OCI-LY3 (cell line): ENCODE data around the gene ERGIC1.

Source experiments
- H2AFZ ChIP-seq: fragments of 200-600, 300-600 bp; shearing (Covaris generic); 2 replicates; pipeline ENCODE4 v1.6.0; 2014; ENCODE audit warnings: antibody characterized with exemption, low read depth, low read length
- H3K27ac ChIP-seq: fragments of 200-600, 300-600 bp; sonication (generic); 2 replicates; pipeline ENCODE4 v1.5.1; 2014; ENCODE audit warnings: mild to moderate bottlenecking, low read length, moderate library complexity, mixed read lengths
- H3K27me3 ChIP-seq: fragments of 200-600, 300-600 bp; sonication (generic); 2 replicates; pipeline ENCODE4 v1.6.1; 2014; ENCODE audit warnings: low read depth, low read length, mixed read lengths
- H3K36me3 ChIP-seq: fragments of 200-600, 300-600 bp; sonication (generic); replicated peaks from 2 replicates; pipeline ENCODE3; 2014; ENCODE audit warnings: low read depth, low read length, mixed read lengths
- H3K4me1 ChIP-seq: fragments of 300-600, 200-600 bp; sonication (generic); 2 replicates; pipeline ENCODE4 v1.6.1; 2014; ENCODE audit warnings: low read length, mixed read lengths
- H3K4me2 ChIP-seq: fragments of 200-600, 300-600 bp; sonication (generic); 2 replicates; pipeline ENCODE4 v1.6.1; 2014; ENCODE audit warnings: low read length, mixed read lengths
- H3K4me3 ChIP-seq: fragments of 300-600, 200-600 bp; sonication (generic); 2 replicates; pipeline ENCODE4 v1.5.1; 2014; ENCODE audit warnings: antibody characterized with exemption, mild to moderate bottlenecking, low read length, moderate library complexity
- H3K79me2 ChIP-seq: fragments of 300-600, 200-600 bp; shearing (Covaris generic); 2 replicates; pipeline ENCODE4 v1.6.1; 2014; ENCODE audit warnings: mild to moderate bottlenecking, low read length, mixed read lengths
- H3K9ac ChIP-seq: fragments of 300-600, 200-600 bp; shearing (Covaris generic); 2 replicates; pipeline ENCODE4 v1.6.0; 2014; ENCODE audit warnings: mild to moderate bottlenecking, low read length, moderate library complexity
- H3K9me3 ChIP-seq: fragments of 200-600, 300-600 bp; shearing (Covaris generic); 2 replicates; pipeline ENCODE4 v1.6.1; 2014; ENCODE audit warnings: low read length, mixed read lengths; ENCODE audit not compliant: insufficient read depth
- H4K20me1 ChIP-seq: fragments of 200-600, 300-600 bp; sonication (generic); 2 replicates; pipeline ENCODE4 v1.6.1; 2016; ENCODE audit warnings: low read length, mixed read lengths; ENCODE audit not compliant: insufficient read depth
- CTCF ChIP-seq: fragments of 200-600, 300-600 bp; sonication (generic); IDR thresholded peaks from 2 replicates; pipeline ENCODE4 v1.5.1; 2014; ENCODE audit warnings: antibody characterized with exemption, low read length, low read depth
- EZH2phosphoT487 ChIP-seq: fragments of 200-600 bp; shearing (Covaris generic); IDR thresholded peaks from 2 replicates; pipeline ENCODE4 v1.6.1; 2018; ENCODE audit warnings: antibody characterized with exemption, mixed run types, low read depth

Gene ERGIC1

GRCh38 chr5:172799416-172799815 lies 34.6 kb upstream of the ERGIC1 start:
- no peaks in the 10 kb centered on the region for H3K36me3 ChIP-seq
- H3K27ac ChIP-seq, result no peak overlapping the region
- H3K27me3 ChIP-seq, result no peaks in the 10 kb centered on the region
- peaks cover 34% of the 10 kb centered on the region for H3K4me1 ChIP-seq
- no peak overlapping the region for H3K4me2 ChIP-seq
- H3K9ac ChIP-seq, result no peak overlapping the region
- TF ChIP-seq CTCF (no peak), EZH2phosphoT487 (no peak)
- H4K20me1 ChIP-seq, result no peaks in the 10 kb centered on the region
- no peak overlapping the region for H2AFZ ChIP-seq
- H3K4me3 ChIP-seq, result no peak overlapping the region
- no peaks in the 10 kb centered on the region for H3K79me2 ChIP-seq
- H3K9me3 ChIP-seq, result 0 out of 2 replicates have a peak, but pooled peaks cover 1% of the 10 kb centered on the region

DNA sequence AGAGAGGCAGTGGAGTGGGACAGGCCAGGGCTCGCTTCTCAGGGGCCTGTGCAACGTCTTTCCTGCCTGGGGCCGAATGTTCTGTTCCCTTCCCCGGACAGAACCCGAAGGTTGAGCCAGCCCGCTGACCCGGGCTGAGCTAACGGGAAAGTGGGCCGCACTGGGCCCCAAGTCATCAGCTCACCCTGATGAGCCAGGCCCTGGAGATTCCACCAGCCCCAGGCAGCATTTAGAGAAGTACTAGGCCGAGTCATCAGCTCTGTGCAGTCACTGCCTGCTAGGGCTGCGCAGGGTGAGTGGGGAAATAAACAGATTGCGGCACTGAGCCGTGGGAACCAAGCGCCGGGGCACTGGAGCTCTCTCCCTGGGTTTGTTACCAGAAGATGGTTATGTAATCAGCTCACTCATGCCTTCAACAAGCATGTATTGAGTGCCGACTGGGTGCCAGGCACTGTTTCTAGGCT lies 33.9 kb upstream of the ERGIC1 start:
- H3K4me2 ChIP-seq, result no peak overlapping the region
- no peak overlapping the region for H2AFZ ChIP-seq
- H3K9me3 ChIP-seq, result no peaks in the 10 kb centered on the region
- H3K79me2 ChIP-seq, result no peaks in the 10 kb centered on the region
- H3K4me3 ChIP-seq, result no peak overlapping the region
- peaks cover 31% of the 10 kb centered on the region for H3K4me1 ChIP-seq
- H4K20me1 ChIP-seq, result no peaks in the 10 kb centered on the region
- TF ChIP-seq EZH2phosphoT487, result no peak
- no peak for TF ChIP-seq CTCF
- no peak overlapping the region for H3K27ac ChIP-seq
- H3K27me3 ChIP-seq, result no peaks in the 10 kb centered on the region
- no peaks in the 10 kb centered on the region for H3K36me3 ChIP-seq
- H3K9ac ChIP-seq, result no peak overlapping the region

DNA sequence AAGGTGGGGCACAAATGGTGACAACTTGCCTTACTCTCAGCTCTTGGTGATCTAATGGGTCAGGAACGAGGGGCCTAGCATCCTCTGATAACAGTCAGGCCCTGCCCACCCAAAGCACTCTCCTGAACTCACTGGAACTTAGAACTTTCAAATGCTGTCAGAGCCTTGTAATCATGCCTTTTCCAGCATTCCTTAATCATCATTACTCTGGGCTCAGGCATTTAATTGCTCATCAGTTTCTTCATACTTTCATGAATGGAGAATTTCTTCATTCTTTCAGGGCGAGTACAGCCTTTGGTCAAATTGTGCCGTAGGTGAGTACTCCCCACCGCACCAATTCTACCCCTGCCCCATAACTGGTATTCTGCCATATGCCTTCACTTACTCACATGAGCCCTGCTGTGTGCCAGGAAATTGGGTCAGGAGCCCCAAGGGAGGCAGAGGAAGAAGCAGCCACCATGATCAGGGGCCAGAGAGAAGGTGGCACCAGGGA lies 32.8 kb upstream of the ERGIC1 start:
- H2AFZ ChIP-seq, result no peak overlapping the region
- no peak overlapping the region for H3K9ac ChIP-seq
- no peaks in the 10 kb centered on the region for H3K36me3 ChIP-seq
- H3K4me3 ChIP-seq, result no peak overlapping the region
- TF ChIP-seq EZH2phosphoT487, result no peak
- TF ChIP-seq CTCF, result no peak
- H3K79me2 ChIP-seq, result no peaks in the 10 kb centered on the region
- H3K4me2 ChIP-seq, result no peak overlapping the region
- H3K27ac ChIP-seq, result no peak overlapping the region
- H3K4me1 ChIP-seq, result peaks cover 20% of the 10 kb centered on the region
- no peaks in the 10 kb centered on the region for H3K9me3 ChIP-seq
- no peaks in the 10 kb centered on the region for H4K20me1 ChIP-seq
- H3K27me3 ChIP-seq, result no peaks in the 10 kb centered on the region

DNA sequence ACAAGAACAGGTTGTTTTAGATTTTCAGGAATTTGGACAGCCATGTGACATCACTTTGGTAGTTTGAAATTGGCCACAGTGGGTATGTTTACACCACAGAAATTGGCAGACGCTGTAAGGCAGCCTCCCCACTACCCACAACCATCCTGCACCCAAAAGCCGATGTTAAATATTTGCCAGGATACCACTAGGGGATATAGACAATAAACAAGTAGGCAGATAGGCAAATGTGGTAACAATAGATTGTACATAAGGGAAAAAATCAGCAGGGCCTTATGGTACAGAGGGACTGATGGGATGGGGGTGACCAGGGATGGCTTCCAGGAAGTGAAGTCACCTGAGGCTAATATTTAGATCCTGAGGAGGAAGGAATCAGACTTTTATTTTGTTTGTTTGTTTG lies 31.9 kb upstream of the ERGIC1 start:
- TF ChIP-seq CTCF (no peak), EZH2phosphoT487 (no peak)
- H2AFZ ChIP-seq, result no peak overlapping the region
- no peaks in the 10 kb centered on the region for H3K36me3 ChIP-seq
- H3K4me3 ChIP-seq, result no peak overlapping the region
- no peaks in the 10 kb centered on the region for H3K79me2 ChIP-seq
- no peaks in the 10 kb centered on the region for H3K9me3 ChIP-seq
- H3K4me2 ChIP-seq, result no peak overlapping the region
- no peaks in the 10 kb centered on the region for H3K27me3 ChIP-seq
- H3K9ac ChIP-seq, result no peak overlapping the region
- H3K27ac ChIP-seq, result no peak overlapping the region
- H4K20me1 ChIP-seq, result no peaks in the 10 kb centered on the region
- H3K4me1 ChIP-seq, result peaks cover 23% of the 10 kb centered on the region
